Lung (tissue), 12 donors: ENCODE measurements around the gene NSD2. TPM values are rescaled to one million over a fixed set of nuclear protein-coding genes. Genes with fewer than 3 reads are reported as not detected.
A peak's percentile ranks its signal among the peaks of the same experiment; 100 is the strongest.
"Not testable (repeated sequence)": the region's sequence is repeated elsewhere in the genome, so short reads cannot be mapped to it uniquely, and the experiment has no call there.

Experiments
- ATAC-seq: fragments of 200-7000 bp; cut with Tn5 transposase; one replicate; pipeline ENCODE4 v1.9.1; 2020; ENCODE audit warnings: moderate number of reproducible peaks; ENCODE audit not compliant: insufficient read depth, low FRiP score
- DNase-seq, 3 donors: peaks; one replicate each; pipeline ENCODE4 v3.0.0-alpha.2; 2013 to 2017
- H3K27ac ChIP-seq, 2 donors: one replicate each; pipeline ENCODE4 v1.5.1; 2013; ENCODE audit warnings: mild to moderate bottlenecking in 2 of 2, moderate library complexity in 2 of 2, control low read depth in 1 of 2, inconsistent platforms in 1 of 2, low read depth in 1 of 2, low read length in 1 of 2
- H3K27me3 ChIP-seq, 3 donors: one replicate each; pipeline ENCODE4 v1.5.1; 2013; ENCODE audit warnings: low read length in 2 of 3; ENCODE audit not compliant: control insufficient read depth in 3 of 3, insufficient read depth in 3 of 3
- H3K36me3 ChIP-seq, 4 donors: one replicate each; pipeline ENCODE4 v1.5.1; 2013; ENCODE audit warnings: low read length in 4 of 4, mild to moderate bottlenecking in 1 of 4, moderate library complexity in 1 of 4; ENCODE audit not compliant: control insufficient read depth in 4 of 4, insufficient read depth in 4 of 4
- H3K4me1 ChIP-seq, 5 donors: one replicate each; pipeline ENCODE4 v1.5.1; 2013; ENCODE audit warnings: low read length in 5 of 5, mild to moderate bottlenecking in 2 of 5, moderate library complexity in 1 of 5; ENCODE audit not compliant: control insufficient read depth in 5 of 5, insufficient read depth in 5 of 5
- H3K4me3 ChIP-seq: one replicate; pipeline ENCODE4 v1.5.1; 2013; ENCODE audit warnings: mild to moderate bottlenecking, control low read depth, moderate library complexity
- H3K9ac ChIP-seq, 2 donors: one replicate each; pipeline ENCODE4 v1.5.1; 2013; ENCODE audit warnings: low read length in 2 of 2, control low read depth in 1 of 2; ENCODE audit not compliant: insufficient read depth in 1 of 2
- H3K9me3 ChIP-seq, 4 donors: one replicate each; pipeline ENCODE4 v1.5.1; 2013; ENCODE audit warnings: low read length in 3 of 4, mild to moderate bottlenecking in 1 of 4, moderate library complexity in 1 of 4; ENCODE audit not compliant: control insufficient read depth in 4 of 4, insufficient read depth in 3 of 4
- WGBS, 2 donors: extraction: QIAGEN DNeasy Blood & Tissue Kit; methylation state at CpG; one replicate each; pipeline ENCODE4 v1.1.7; 2013; 5-methylcytosine and 5-hydroxymethylcytosine counted together
- polyA plus RNA-seq, 2 donors: library from polyadenylated mRNA; stranded (reverse); fragments of 200-250 nt; gene quantifications; one replicate each; pipeline ENCODE4 v1.2.1, GENCODE V29; 2013
- total RNA-seq, 2 donors: library from RNA; depleted of rRNA in 1 of 2; stranded (reverse); fragments of >200 nt in 1 of 2; gene quantifications; one replicate each; pipeline ENCODE4 v1.2.1, GENCODE V29; 2014 to 2021
- TF ChIP-seq, protein P1 (sequence below): IDR thresholded peaks from 2 replicates; pipeline ENCODE4 v1.5.1; 2012; ENCODE audit warnings: mild to moderate bottlenecking; ENCODE audit errors: control extremely low read depth, extremely low read depth
- donor health status: control.
- donor health status: control.
- donor health status: Bipolar disorder and iron deficiency.
- donor health status: healthy.
- donor health status: DM: yes; HTN: yes; CAD: no.

The NSD2 gene
- total and polyA plus RNA-seq, 4 donors, result 12.7 to 66.2 (median 28.3) TPM

DNA sequence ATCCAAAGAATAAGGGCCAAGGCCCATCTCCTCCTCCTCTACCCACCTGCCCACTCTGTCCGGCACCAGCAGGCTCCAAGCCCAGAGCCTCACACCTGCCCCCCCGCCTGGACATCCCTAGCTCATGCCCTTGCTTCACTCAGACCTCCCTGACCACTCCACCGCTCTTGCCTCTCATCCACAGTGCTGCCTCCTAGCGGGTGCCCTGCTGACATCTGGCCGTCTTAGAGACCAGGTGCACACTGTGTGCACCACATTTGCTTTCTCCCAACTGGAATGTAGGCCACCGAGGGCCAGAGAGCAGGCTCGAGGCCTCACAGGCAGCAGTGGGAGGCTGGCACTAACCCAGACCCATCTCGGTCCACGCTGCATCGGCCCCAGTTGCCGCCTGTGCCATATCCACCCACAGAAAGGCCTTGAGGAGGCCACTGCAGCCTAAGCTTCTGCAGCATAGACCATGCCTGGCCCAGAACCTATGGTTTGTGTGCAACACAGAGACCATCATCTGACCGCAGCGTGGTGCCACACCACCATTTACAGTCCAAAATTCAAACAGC is 28.8 kb upstream of the NSD2 start:
- H3K9ac ChIP-seq, result no peak overlapping the region
- H3K27me3 ChIP-seq, result no peaks in the 10 kb centered on the region
- H3K4me1 ChIP-seq, result no peaks in the 10 kb centered on the region
- 91 to 92% methylated on average over 13 of the region's 13 CpGs for WGBS, 2 donors
- no peak overlapping the region for H3K4me3 ChIP-seq
- H3K9me3 ChIP-seq, result peaks cover 0 to 3% (median 0%) of the 10 kb centered on the region in 4 donors
- DNase-seq, result no peak
- H3K36me3 ChIP-seq, result peaks cover 8 to 41% (median 21%) of the 10 kb centered on the region in 4 donors
- no peak overlapping the region for H3K27ac ChIP-seq
- ATAC-seq, result no peak
- TF ChIP-seq, protein P1, sequence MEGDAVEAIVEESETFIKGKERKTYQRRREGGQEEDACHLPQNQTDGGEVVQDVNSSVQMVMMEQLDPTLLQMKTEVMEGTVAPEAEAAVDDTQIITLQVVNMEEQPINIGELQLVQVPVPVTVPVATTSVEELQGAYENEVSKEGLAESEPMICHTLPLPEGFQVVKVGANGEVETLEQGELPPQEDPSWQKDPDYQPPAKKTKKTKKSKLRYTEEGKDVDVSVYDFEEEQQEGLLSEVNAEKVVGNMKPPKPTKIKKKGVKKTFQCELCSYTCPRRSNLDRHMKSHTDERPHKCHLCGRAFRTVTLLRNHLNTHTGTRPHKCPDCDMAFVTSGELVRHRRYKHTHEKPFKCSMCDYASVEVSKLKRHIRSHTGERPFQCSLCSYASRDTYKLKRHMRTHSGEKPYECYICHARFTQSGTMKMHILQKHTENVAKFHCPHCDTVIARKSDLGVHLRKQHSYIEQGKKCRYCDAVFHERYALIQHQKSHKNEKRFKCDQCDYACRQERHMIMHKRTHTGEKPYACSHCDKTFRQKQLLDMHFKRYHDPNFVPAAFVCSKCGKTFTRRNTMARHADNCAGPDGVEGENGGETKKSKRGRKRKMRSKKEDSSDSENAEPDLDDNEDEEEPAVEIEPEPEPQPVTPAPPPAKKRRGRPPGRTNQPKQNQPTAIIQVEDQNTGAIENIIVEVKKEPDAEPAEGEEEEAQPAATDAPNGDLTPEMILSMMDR, result no peak

- Histone ChIP-seq H3K4me1 (no peaks in the 10 kb centered on the region), H3K36me3 (peaks cover 8 to 41% (median 23%) of the 10 kb centered on the region in 4 donors), H3K9ac (no peak overlapping the region), H3K9me3 (peaks cover 0 to 3% (median 0%) of the 10 kb centered on the region in 4 donors), H3K27me3 (no peaks in the 10 kb centered on the region), H3K4me3 (no peak overlapping the region), H3K27ac (no peak overlapping the region)
- DNase-seq (no peak), ATAC-seq (no peak)
- 86 to 94% methylated on average over 17 of the region's 17 CpGs for WGBS, 2 donors
- TF ChIP-seq, protein P1, result no peak
Observed at GRCh38 chr4:1842993-1843448, 28.2 kb upstream of the NSD2 start.

GRCh38 chr4:1843852-1844251 is 27.3 kb upstream of the NSD2 start:
- no peak overlapping the region for H3K4me3 ChIP-seq
- no peaks in the 10 kb centered on the region for H3K4me1 ChIP-seq
- DNase-seq (no peak), ATAC-seq (no peak)
- peaks cover 8 to 36% (median 20%) of the 10 kb centered on the region in 4 donors for H3K36me3 ChIP-seq
- 79 to 80% methylated on average over 10 of the region's 10 CpGs for WGBS, 2 donors
- H3K9me3 ChIP-seq, result peaks cover 0 to 3% (median 0%) of the 10 kb centered on the region in 4 donors
- H3K9ac ChIP-seq, result no peak overlapping the region
- H3K27ac ChIP-seq, result peak overlapping the region in 1 of 2 donors; percentile 24
- H3K27me3 ChIP-seq, result no peaks in the 10 kb centered on the region
- TF ChIP-seq, protein P1, result no peak

DNA sequence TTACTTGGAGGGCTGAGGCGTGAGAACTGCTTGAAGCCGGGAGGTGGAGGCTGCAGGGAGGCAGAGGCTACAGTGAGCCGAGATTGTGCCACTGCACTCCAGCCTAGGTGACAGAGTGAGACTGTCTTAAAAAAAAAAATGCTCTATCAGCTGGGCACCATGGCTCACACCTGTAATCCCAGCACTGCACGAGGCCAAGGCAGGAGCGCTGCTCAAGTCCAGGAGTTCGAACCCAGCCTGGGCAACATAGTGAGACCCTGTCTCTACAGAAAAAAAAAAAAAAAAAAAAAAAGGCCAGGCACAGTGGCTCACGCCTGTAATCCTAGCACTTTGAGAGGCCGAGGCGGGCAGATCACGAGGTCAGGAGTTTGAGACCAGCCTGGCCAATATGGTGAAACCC is 26.6 kb upstream of the NSD2 start:
- not testable (repeated sequence) for H3K9ac ChIP-seq, H3K4me3 ChIP-seq, DNase-seq, ATAC-seq, H3K27me3 ChIP-seq, H3K27ac ChIP-seq, H3K9me3 ChIP-seq, H3K4me1 ChIP-seq
- WGBS, 2 donors, result 96 to 98% methylated on average over 7 to 10 of the region's 10 CpGs
- peaks cover 2 to 30% (median 17%) of the 10 kb centered on the region in 4 donors for H3K36me3 ChIP-seq
